ENCODE measurements around the gene TSPOAP1. TPM values are rescaled to one million over a fixed set of nuclear protein-coding genes. Genes with fewer than 3 reads are reported as not detected.

Gene TSPOAP1
- total and polyA plus RNA-seq, 2 of the 13 experiments (the other 11 are each of a cell fraction or from before 2014, with no cell fraction given), result not detected

- Histone ChIP-seq H3K79me2 (ENCODE audit: insufficient read depth, low read length) (no peaks in the 10 kb centered on the region), H2AFZ (ENCODE audit: low read length) (no peak overlapping the region), H3K4me1 (ENCODE audit: insufficient read depth, low read length) (no peaks in the 10 kb centered on the region), H3K27me3 (ENCODE audit: control insufficient read depth in 1 of 2, insufficient read depth in 2 of 2, low read length in 2 of 2) (peaks cover 8 to 33% of the 10 kb centered on the region in 2 experiments; a peak in 4 of 5 replicates), H3K36me3 (replicated peaks in 1 of 2; ENCODE audit: control insufficient read depth in 1 of 2, insufficient read depth in 2 of 2, low read length in 2 of 2) (no peaks in the 10 kb centered on the region), H3K27ac (ENCODE audit: extremely low read length, insufficient read depth, low read length) (no peak overlapping the region), H3K4me3 (replicated peaks in 1 of 3; ENCODE audit: insufficient read depth in 1 of 3, low read depth in 2 of 3, low read length in 3 of 3) (no peak overlapping the region), H3K4me2 (ENCODE audit: low read depth, low read length) (no peak overlapping the region), H3K9me3 (ENCODE audit: low read length) (no peaks in the 10 kb centered on the region), H3K9ac (ENCODE audit: insufficient read depth, low read depth, low read length) (no peak overlapping the region), H4K20me1 (ENCODE audit: insufficient read depth, low read length) (no peaks in the 10 kb centered on the region)
- no peak for ATAC-seq
- BruUV-seq (replicated peaks), result no TSS peak
- ChIA-PET CTCF (ENCODE audit: low intra/inter-chr PET ratio, low total read pairs) (no interaction called here), POLR2A (no interaction called here)
- no peak for DNase-seq (ENCODE audit: low spot score)
- no peak for FAIRE-seq
- intact Hi-C loops (cut with micrococcal nuclease; ENCODE audit: unreplicated experiment), result no loop called here
- 49% methylated on average over 6 of the region's 6 CpGs for WGBS (ENCODE audit: low lambda C conversion rate)
- in situ Hi-C loops (cut with HindIII; ENCODE audit: extremely low pct_ligation_motif_present, low pct_unique_long_range_greater_than_20kb), result no loop called here
- no peak for TF ChIP-seq ASH2L (IDR thresholded peaks at IDR 0.05; ENCODE audit: insufficient read length, low read depth, low read length)
- TF ChIP-seq TRIM24 (CRISPR knock-in tag; IDR thresholded peaks at IDR 0.05), result no peak
- TF ChIP-seq ZNF83 (CRISPR knock-in tag; IDR thresholded peaks at IDR 0.05; ENCODE audit: borderline replicate concordance), result no peak
- TF ChIP-seq ZNF543 (CRISPR knock-in tag; IDR thresholded peaks at IDR 0.05), result no peak
- no peak for TF ChIP-seq KAT2B (IDR thresholded peaks at IDR 0.05; ENCODE audit: borderline replicate concordance, low read depth, low read length)
- no peak for TF ChIP-seq SNRNP70 (IDR thresholded peaks at IDR 0.05; ENCODE audit: low read depth, low read length)
- no peak for TF ChIP-seq TAF15 (IDR thresholded peaks at IDR 0.05; ENCODE audit: low read depth, low read length, poor library complexity, severe bottlenecking)
- TF ChIP-seq HNF1A (IDR thresholded peaks at IDR 0.05; ENCODE audit: low read depth), result no peak
- TF ChIP-seq HNF1A (CRISPR knock-in tag; IDR thresholded peaks at IDR 0.05; ENCODE audit: borderline replicate concordance), result no peak
- TF ChIP-seq SRY (CRISPR knock-in tag; IDR thresholded peaks at IDR 0.05), result no peak
- TF ChIP-seq PLRG1 (conservative IDR thresholded peaks at IDR 0.05), result no peak
- TF ChIP-seq ZEB1 (IDR thresholded peaks at IDR 0.05; ENCODE audit: insufficient replicate concordance, low read depth), result no peak
- no peak for TF ChIP-seq AKNA (CRISPR knock-in tag; IDR thresholded peaks at IDR 0.05; ENCODE audit: borderline replicate concordance)
- no peak for TF ChIP-seq ELK4 (CRISPR knock-in tag; IDR thresholded peaks at IDR 0.05; ENCODE audit: borderline replicate concordance)
- no peak for TF ChIP-seq ATF7-NPFF (CRISPR knock-in tag; IDR thresholded peaks at IDR 0.05; ENCODE audit: low read depth)
- no peak for TF ChIP-seq NFIC (IDR thresholded peaks at IDR 0.05; ENCODE audit: low read length)
Measured at GRCh38 chr17:58300336-58300735, 28.3 kb downstream of the TSPOAP1 start.

Data from HepG2 (cell line).